Coronary artery (tissue), 2 donors: ENCODE data around the gene SELP.

Experiments
- DNase-seq: peaks from one replicate; pipeline ENCODE4 v3.0.0-alpha.2; 2017; ENCODE audit warnings: low spot score
- H3K27ac ChIP-seq, 2 donors: fragments of 200-600 bp; sonication (generic); one replicate each; pipeline ENCODE4 v1.5.1; 2016 to 2019
- H3K4me3 ChIP-seq: fragments of 200-600 bp; sonication (generic); 2 replicates; pipeline ENCODE4 v1.5.1; 2016; ENCODE audit warnings: mild to moderate bottlenecking, moderate library complexity
- TF ChIP-seq, protein P1 (sequence below): fragments of 200-600 bp; sonication (generic); IDR thresholded peaks from one replicate; pipeline ENCODE4 v1.5.1; 2019; ENCODE audit warnings: antibody characterized with exemption

SELP gene

DNA sequence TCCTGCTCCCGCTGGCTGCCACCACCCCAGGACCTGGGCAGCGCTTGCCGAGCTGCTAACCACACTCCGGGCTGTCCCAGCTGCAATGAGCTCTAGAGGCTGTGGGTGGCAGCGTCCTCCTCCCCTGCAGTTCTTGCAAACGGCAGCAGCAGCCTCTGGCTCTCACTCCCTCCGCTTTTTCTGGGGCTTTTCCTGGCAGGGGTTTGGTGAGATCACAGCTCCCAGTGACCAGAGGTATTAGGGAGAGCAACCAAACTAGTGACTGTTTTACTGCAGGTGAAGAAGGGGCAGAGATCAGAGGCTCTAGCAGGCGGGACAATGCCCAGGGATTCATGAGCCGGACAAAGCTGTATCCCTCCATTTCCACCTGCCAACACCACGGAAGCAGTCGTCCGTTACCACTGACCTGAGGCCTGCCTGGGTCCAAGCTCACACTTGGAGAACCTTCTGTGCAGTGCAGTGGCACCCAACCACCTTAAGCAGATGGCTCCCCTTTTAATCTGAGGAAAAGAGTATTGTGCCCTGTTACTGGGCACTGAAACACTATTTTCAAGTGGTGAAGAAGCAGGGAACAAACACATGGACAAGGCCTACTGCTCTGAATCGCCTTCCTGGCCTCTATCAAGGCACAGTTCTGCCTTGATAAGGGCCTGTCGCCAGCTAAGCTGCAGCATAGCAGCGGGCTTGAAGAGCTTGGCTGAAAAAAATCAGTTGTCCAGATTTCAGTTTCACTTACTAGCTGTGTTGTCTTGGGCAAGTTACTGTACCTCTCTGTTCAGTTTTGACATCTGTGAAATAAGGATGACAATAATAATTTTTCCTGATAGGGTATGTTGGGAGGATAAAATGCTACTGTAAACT, 43.3 kb downstream of the SELP start, which contains the start of gene F5:
Gene F5, minus strand, starts transcription at position 87 of the 861 bp plus-strand sequence. CDS start 95 bp downstream, outside the sequence.
- TF ChIP-seq, protein P1, sequence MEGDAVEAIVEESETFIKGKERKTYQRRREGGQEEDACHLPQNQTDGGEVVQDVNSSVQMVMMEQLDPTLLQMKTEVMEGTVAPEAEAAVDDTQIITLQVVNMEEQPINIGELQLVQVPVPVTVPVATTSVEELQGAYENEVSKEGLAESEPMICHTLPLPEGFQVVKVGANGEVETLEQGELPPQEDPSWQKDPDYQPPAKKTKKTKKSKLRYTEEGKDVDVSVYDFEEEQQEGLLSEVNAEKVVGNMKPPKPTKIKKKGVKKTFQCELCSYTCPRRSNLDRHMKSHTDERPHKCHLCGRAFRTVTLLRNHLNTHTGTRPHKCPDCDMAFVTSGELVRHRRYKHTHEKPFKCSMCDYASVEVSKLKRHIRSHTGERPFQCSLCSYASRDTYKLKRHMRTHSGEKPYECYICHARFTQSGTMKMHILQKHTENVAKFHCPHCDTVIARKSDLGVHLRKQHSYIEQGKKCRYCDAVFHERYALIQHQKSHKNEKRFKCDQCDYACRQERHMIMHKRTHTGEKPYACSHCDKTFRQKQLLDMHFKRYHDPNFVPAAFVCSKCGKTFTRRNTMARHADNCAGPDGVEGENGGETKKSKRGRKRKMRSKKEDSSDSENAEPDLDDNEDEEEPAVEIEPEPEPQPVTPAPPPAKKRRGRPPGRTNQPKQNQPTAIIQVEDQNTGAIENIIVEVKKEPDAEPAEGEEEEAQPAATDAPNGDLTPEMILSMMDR: no peak
- Histone ChIP-seq H3K27ac (no peak within 1 kb of the TSS), H3K4me3 (peak within 1 kb of the TSS; percentile 60)
- no peak for DNase-seq

DNA sequence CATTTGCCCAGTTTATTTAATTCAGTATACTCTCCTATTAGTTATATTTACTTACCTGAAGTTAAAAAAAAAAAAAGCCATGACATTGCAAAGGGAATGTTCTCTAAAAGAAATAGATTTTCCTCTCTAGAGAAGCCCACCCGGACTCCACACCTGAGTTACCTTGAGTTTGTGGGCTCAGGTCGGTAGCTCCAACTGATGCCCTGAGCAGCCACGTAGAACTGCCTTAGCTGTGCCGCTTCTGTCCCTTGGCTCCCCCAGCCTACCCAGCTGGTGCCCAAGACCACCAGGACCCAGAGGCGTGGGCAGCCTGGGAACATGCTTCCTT, 43.9 kb downstream of the SELP start:
- TF ChIP-seq, protein P1: no peak
- Histone ChIP-seq H3K4me3 (peak overlapping the region; percentile 60), H3K27ac (no peak overlapping the region)
- DNase-seq: no peak

DNA sequence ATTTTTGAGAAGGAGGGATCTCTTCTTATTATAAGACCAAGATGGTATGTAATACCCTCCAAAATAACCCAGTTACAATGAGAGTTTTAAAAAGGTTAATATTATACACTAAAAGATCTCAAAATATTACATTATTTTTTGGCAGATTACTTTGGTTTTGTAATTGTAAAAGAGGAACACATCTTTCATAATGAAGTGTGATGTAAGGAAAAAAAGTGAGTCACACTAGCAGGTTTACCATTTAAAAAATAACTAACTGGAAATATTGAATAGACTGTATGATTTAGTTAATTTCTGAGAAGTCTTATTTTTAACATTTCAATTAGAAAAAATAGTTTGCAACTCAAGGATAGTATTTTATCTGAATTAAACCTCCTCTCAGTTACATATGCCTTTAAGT, 44.7 kb downstream of the SELP start:
- no peak overlapping the region for H3K4me3 ChIP-seq
- no peak overlapping the region for H3K27ac ChIP-seq
- TF ChIP-seq, protein P1: no peak
- DNase-seq: no peak

DNA sequence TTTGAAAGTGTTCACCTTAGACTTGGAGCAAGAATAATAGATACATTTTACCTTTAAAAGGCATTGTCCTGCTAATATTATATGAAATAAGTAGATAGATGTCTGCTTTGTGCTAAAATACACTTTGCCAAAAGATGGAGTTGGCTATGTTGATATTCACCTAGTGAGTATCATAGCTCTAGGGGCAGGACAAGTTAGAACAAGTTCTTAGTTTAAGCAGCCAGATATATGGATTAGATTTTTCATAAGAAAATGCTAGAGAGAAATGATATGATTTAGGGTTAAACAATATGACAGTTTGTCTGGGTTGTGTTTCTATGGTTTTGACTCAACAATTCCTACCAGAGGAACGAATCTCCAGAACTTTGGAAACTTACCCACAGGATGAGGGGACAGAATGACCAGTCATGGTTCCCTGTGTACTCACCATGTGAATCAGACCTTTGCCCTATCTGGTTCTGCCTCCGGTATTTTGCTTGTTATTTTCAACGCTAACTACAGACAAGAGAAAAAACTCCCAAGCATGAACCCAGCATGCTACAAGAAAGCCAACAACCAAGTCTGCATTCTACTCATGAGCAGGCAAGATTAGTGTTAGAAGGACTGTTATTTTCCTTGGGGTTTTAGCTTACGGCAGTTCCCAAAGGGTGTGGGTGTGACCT, 45.3 kb downstream of the SELP start:
- no peak overlapping the region for H3K4me3 ChIP-seq
- H3K27ac ChIP-seq: no peak overlapping the region
- no peak for DNase-seq
- TF ChIP-seq, protein P1: no peak

DNA sequence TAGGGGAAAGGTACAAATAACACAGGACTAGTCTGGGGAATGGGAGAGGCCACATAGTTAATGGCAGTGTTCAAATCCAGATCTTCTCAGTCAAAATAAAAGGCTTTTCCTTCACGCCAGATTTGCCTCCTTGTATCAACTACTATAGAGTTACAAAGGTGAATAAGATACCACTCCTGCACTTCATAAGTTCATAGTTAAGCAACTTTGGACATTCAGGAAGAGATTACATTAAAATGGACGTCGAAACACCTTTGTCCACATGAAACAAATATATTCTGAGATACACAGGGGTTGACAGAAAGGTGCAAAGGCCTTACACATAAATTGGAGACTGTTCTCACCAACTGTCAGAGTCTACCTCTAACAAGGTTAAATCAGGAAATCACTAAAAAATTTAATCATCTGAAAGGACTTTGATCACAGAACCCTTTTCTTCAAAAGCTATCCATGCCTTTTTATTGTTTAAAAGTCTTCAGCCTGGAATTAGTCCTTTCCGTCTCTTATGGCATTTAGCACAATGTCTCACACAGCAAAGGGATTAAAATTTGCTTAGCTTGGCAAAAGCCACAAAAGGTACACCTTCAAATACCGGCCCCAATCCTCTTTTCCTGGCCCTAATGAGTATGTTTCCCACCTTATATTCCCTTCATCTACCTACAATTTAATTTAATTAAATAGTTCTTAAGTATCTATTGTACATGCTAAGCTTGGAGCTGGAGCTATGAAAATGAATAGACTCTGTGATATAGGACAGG, 51.8 kb downstream of the SELP start:
- Histone ChIP-seq H3K27ac (no peak overlapping the region), H3K4me3 (no peak overlapping the region)
- TF ChIP-seq, protein P1: no peak
- DNase-seq: no peak

DNA sequence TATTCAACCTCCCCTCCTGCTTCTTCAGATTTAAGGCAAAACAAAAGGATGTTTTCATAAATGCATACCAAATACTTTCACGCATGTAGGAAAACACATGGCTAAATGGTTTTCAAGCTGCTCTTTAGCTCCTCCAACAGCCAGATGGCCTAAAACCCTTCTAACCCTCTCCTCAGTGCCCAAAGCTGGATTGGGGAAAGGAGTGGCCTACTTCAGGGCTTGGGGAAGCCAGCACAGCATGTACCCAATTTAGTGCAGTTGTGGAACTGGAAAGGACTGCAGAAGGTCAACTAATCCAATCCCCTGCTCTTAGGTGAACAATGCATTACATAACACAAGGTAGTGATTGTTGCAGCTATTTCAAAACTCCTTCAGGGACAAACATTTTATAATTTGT, 53.0 kb downstream of the SELP start:
- no peak overlapping the region for H3K4me3 ChIP-seq
- no peak for DNase-seq
- H3K27ac ChIP-seq: no peak overlapping the region
- TF ChIP-seq, protein P1: no peak
